DOHH2 (cell line): Measurements from ENCODE around the gene CD79A.

Experiments used
- H3F3A ChIP-seq: fragments of 200-600 bp; sonication (generic), shearing (Covaris generic); 2 replicates; pipeline ENCODE4 v1.6.0; 2016; ENCODE audit warnings: antibody characterized with exemption, mild to moderate bottlenecking; ENCODE audit not compliant: control insufficient read depth, insufficient read depth
- H3K27ac ChIP-seq: fragments of 200-600 bp; sonication (generic); 2 replicates; pipeline ENCODE4 v1.5.1; 2014; ENCODE audit warnings: low read depth, mild to moderate bottlenecking, low read length, moderate library complexity
- H3K27me3 ChIP-seq: fragments of 200-600 bp; sonication (generic); 2 replicates; pipeline ENCODE4 v1.6.1; 2014; ENCODE audit warnings: mild to moderate bottlenecking, low read length, mixed read lengths; ENCODE audit not compliant: control insufficient read depth
- H3K36me3 ChIP-seq: fragments of 200-600 bp; sonication (generic); 2 replicates; pipeline ENCODE4 v1.6.1; 2014; ENCODE audit warnings: mild to moderate bottlenecking, low read length, moderate library complexity, mixed read lengths; ENCODE audit not compliant: control insufficient read depth
- H3K4me1 ChIP-seq: fragments of 200-600 bp; sonication (generic); 2 replicates; pipeline ENCODE4 v1.6.1; 2014; ENCODE audit warnings: mild to moderate bottlenecking, low read length, mixed read lengths; ENCODE audit not compliant: control insufficient read depth
- H3K4me2 ChIP-seq: fragments of 200-600 bp; sonication (generic); 2 replicates; pipeline ENCODE4 v1.6.0; 2014; ENCODE audit warnings: mild to moderate bottlenecking, low read length, moderate library complexity
- H3K4me3 ChIP-seq: fragments of 200-600 bp; sonication (generic); 2 replicates; pipeline ENCODE4 v1.5.1; 2014; ENCODE audit warnings: mild to moderate bottlenecking, low read length, mixed read lengths
- H3K79me2 ChIP-seq: fragments of 200-600 bp; sonication (generic); 2 replicates; pipeline ENCODE4 v1.6.1; 2014; ENCODE audit warnings: mild to moderate bottlenecking, low read length, mixed read lengths; ENCODE audit not compliant: control insufficient read depth
- H3K9me2 ChIP-seq: fragments of 200-600 bp; sonication (generic); replicated peaks from 2 replicates; pipeline ENCODE4 v1.6.1; 2014; ENCODE audit warnings: mild to moderate bottlenecking, low read length, mixed read lengths; ENCODE audit not compliant: control insufficient read depth
- H3K9me3 ChIP-seq: fragments of 200-600 bp; sonication (generic); 2 replicates; pipeline ENCODE4 v1.6.1; 2014; ENCODE audit warnings: antibody characterized with exemption, low read length, mixed read lengths; ENCODE audit not compliant: control insufficient read depth, insufficient read depth
- H4K20me1 ChIP-seq: fragments of 200-600 bp; sonication (generic); 2 replicates; pipeline ENCODE4 v1.6.0; 2014; ENCODE audit warnings: low read depth, mild to moderate bottlenecking, antibody characterized with exemption, low read length, moderate library complexity; ENCODE audit not compliant: control insufficient read depth, insufficient read depth
- EZH2phosphoT487 ChIP-seq: fragments of 200-600 bp; sonication (generic); IDR thresholded peaks from 2 replicates; pipeline ENCODE4 v1.6.1; 2017; ENCODE audit warnings: borderline replicate concordance, mild to moderate bottlenecking, antibody characterized with exemption, low read length, moderate library complexity, mixed read lengths
- TF ChIP-seq, protein P1 (sequence below): fragments of 200-600 bp; sonication (generic); IDR thresholded peaks from one replicate; pipeline ENCODE4 v1.5.1; 2014; ENCODE audit warnings: antibody characterized with exemption, mild to moderate bottlenecking, low read depth, low read length; ENCODE audit not compliant: poor library complexity, severe bottlenecking

CD79A gene

DNA sequence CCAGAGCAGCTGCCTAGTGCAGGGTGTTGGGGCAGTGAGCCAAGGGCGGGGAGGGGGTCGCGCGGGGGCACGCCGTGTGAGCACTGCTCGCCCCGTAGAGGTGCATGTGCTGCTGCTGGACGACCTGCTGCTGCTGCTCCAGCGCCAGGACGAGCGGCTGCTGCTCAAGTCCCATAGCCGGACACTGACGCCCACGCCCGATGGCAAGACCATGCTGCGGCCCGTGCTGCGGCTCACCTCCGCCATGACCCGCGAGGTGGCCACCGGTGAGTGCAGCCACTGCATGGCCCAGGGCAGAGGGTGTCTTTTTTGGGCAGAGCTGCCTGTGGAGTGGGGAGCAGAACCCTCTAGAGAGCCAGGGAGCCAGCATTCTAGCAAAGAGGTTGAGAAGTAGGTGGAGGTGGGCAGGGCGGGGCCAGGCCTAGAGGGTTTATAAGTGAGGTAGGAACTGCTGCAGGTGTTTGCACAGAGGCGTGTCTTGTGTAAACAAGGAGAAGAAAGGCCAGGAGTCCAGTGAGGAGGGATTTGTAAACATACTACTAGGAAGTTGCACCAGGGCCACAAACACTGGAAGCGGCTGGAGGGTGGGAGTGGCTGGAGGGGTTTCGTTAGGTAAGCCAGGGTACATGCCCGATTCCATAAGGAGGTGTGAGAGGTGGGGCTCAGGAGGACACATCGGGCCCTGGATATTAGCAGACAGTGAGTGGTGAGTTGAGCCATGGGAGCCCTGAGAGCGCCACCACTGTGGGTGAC is 27.2 kb downstream of the CD79A start:
- H3K79me2 ChIP-seq, result no peaks in the 10 kb centered on the region
- TF ChIP-seq, protein P1, sequence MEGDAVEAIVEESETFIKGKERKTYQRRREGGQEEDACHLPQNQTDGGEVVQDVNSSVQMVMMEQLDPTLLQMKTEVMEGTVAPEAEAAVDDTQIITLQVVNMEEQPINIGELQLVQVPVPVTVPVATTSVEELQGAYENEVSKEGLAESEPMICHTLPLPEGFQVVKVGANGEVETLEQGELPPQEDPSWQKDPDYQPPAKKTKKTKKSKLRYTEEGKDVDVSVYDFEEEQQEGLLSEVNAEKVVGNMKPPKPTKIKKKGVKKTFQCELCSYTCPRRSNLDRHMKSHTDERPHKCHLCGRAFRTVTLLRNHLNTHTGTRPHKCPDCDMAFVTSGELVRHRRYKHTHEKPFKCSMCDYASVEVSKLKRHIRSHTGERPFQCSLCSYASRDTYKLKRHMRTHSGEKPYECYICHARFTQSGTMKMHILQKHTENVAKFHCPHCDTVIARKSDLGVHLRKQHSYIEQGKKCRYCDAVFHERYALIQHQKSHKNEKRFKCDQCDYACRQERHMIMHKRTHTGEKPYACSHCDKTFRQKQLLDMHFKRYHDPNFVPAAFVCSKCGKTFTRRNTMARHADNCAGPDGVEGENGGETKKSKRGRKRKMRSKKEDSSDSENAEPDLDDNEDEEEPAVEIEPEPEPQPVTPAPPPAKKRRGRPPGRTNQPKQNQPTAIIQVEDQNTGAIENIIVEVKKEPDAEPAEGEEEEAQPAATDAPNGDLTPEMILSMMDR, result no peak
- TF ChIP-seq EZH2phosphoT487, result no peak
- H3K27ac ChIP-seq, result no peak overlapping the region
- H3K9me3 ChIP-seq, result no peaks in the 10 kb centered on the region
- H3K4me1 ChIP-seq, result no peaks in the 10 kb centered on the region
- no peaks in the 10 kb centered on the region for H4K20me1 ChIP-seq
- no peaks in the 10 kb centered on the region for H3F3A ChIP-seq
- no peaks in the 10 kb centered on the region for H3K27me3 ChIP-seq
- peaks cover 74% of the 10 kb centered on the region for H3K36me3 ChIP-seq
- no peaks in the 10 kb centered on the region for H3K9me2 ChIP-seq
- H3K4me3 ChIP-seq, result no peak overlapping the region
- no peak overlapping the region for H3K4me2 ChIP-seq

- TF ChIP-seq, protein P1, result no peak
- no peak for TF ChIP-seq EZH2phosphoT487
These were observed 28.4 kb downstream of the CD79A start for GRCh38 chr19:41905273-41906002.

GRCh38 chr19:41906271-41906670 is 29.2 kb downstream of the CD79A start:
- Histone ChIP-seq H3K79me2 (no peaks in the 10 kb centered on the region), H3K9me2 (no peaks in the 10 kb centered on the region), H3K4me3 (no peak overlapping the region), H3F3A (peaks cover 5% of the 10 kb centered on the region), H3K9me3 (no peaks in the 10 kb centered on the region), H3K27me3 (no peaks in the 10 kb centered on the region), H3K4me1 (no peaks in the 10 kb centered on the region), H4K20me1 (no peaks in the 10 kb centered on the region), H3K36me3 (peaks cover 59% of the 10 kb centered on the region), H3K27ac (no peak overlapping the region), H3K4me2 (no peak overlapping the region)
- TF ChIP-seq, protein P1, result no peak
- TF ChIP-seq EZH2phosphoT487, result no peak

More at GRCh38 chr19:41905273-41906002, 28.4 kb downstream of the CD79A start:
- no peaks in the 10 kb centered on the region for H3K27me3 ChIP-seq
- H3F3A ChIP-seq, result no peaks in the 10 kb centered on the region
- no peak overlapping the region for H3K4me2 ChIP-seq
- peaks cover 64% of the 10 kb centered on the region for H3K36me3 ChIP-seq
- no peaks in the 10 kb centered on the region for H3K9me3 ChIP-seq
- no peak overlapping the region for H3K27ac ChIP-seq
- no peaks in the 10 kb centered on the region for H4K20me1 ChIP-seq
- H3K4me3 ChIP-seq, result no peak overlapping the region
- H3K9me2 ChIP-seq, result no peaks in the 10 kb centered on the region
- no peaks in the 10 kb centered on the region for H3K79me2 ChIP-seq
- no peaks in the 10 kb centered on the region for H3K4me1 ChIP-seq
